ENCODE results near the gene ANKLE1.

ANKLE1 gene

DNA sequence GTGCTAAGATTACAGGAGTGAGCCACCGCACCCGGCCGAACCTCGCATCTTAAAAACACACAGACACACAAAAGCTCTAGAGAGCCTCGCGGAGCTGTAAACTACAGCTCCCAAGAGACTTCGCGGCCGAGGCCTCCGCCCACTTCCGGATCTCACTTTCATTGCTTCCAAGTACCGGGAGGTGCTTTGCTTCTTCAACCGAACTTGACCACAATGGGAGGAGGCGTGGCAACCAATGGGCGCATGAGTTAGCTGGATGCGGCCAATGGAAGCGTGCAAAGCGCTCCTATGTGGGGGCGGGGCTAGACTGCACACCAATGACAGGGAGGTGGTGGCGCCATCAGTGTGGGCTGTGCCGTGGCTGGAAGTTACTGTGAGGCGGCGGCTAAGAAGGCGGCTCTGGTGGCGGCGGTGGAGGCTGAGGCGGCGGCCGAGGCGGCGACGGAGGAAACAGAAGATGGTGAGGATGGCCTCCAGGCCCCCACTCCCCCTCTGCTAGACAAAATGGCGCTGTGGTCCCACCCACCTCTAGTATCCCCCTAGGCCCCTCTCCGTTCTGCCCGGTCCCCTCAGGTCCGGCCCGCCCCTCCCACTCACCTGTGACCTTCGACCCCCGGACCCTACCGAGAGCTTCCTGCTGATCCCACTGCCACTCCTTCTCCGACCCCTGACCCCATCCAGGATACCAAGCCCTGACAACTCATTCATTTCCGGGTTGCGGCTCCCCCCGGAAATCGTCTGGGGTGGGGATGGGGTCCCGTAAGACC lies 27.7 kb downstream of the ANKLE1 start, which contains the start of gene DDA1:
Gene DDA1, plus strand, starts transcription at position 366 of the 767 bp plus-strand sequence. Its CDS starts 92 bp downstream, at position 458.
- peak; percentile 99 for DNase-seq

DNA sequence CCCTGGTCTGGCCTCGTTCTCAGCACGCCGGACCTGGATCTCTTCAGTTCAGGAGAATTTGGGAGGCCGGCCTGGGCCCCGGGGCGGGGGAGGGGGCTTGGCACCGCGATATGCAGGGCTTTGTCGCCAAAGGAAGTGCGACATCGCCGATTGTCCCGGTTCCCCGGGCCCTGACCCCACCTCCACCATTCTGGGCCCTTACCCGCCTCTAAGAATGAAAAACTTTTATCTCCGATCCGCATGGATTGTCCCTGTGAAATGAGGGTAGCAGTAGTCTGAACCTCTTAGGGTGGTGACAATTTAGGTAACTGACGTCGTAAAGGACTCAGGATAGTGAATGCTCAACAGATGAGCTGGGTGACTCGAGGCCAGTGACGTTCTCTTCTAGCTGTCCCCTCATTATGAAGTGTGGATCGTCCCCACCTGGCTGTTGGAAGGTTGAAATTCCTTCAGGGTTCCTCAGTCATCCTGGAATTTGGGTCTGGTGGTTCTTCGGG lies 28.3 kb downstream of the ANKLE1 start:
- DNase-seq: no peak

DNA sequence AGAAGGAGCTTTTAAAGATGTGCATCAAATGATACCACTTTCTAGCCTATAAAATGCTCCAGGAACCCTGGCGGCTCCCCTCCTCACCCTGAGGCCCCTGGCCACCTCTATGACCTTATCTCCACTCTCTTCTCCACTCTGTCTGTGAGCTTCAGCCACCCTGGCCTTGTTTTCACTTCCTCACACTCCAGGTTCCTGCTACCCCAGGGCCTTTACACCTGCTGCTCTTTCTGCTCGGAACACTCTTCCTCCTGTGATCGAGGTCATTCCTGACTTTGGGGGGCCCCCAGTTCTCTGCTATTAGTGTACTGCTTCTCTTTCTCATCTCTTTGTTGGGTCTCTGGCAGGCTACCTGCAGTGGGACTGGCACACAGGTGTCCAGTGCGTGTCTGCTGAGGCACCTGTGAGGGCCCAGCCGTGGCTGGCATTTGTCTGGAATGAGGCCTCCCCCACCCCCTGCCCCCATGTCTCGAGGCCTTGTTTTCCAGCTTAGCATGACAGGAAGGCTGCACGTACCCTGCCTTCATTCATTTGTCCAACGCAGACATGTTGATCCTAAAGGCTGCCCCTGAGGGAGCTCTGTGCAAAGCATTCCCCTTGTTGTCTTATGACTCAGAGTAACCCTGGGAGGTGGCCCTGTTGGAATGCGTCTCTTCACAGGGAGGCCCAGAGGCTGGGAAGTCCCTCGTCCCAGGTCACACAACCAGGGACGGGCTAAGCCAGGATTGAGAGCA lies 29.9 kb downstream of the ANKLE1 start:
- no peak for DNase-seq

DNA sequence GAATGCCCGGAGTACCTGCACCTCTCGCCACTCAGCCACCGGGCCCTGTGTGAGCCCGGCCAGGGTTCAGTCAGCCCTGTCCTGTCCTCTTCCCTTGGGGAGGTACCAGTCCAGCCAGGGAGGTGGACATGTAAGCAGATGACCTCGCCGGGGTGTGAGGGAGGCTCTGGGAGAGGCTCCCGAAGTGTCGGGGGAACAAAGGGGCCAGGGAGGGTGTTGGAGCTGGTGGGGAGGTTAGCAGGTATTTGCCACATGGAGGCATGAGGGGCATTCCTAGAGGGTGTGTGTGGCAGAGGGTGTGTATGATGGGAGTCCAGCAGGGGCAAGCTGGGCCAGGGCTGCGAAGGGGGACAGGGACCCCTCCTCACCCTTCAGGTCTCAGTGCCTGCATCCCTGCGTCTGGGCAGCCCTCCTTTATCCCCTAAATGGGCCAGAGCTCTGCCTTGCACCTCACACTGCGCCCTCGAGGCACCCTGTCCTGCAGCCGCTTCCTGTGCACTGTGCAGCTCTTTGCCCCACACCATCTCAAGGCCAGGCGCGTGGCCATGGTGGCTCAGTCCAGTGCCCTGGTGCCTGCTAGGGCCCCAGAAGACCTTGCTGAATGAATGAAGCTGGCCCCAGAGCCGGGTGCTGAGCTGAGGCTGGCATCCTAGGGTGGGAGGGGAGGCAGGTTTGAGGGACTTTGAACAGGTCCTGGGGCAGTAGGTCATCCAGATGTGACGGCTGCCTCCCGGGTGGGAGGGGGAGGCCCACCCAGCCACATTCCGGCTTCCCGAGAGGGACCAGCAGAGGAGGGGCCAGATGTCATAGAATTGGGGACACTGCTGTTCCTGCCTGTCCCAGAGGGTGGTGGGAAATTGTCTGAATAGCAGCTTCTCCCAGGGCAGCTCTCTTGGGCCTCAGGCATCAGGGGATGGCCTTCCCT lies 30.8 kb downstream of the ANKLE1 start:
- no peak for DNase-seq

DNA sequence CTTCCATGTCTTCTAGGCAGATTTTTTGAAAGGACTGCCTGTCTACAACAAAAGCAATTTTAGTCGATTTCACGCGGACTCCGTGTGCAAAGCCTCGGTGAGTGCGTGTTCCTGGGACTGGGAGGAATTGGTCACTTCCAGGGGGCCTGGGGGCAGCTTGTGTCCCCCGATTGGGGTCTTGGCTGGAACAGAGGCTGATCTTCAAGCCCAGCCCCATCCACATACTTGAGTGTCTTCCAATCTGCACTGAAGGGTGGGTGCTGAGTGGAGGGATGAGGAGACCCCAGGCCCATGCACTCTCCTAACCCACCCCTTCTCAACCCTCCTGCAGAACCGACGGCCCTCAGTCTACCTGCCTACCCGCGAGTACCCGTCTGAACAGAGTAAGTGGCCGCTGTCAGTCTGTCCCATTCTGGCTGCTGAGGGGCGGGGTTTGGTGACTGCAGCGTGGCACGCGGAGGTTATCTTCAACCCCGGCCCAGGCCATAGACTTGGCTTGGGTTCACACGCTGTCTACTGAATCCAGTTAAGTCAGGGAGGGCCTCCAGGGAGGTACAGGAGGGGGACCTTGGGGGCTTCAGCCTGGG lies 32.4 kb downstream of the ANKLE1 start:
- no peak for DNase-seq

DNA sequence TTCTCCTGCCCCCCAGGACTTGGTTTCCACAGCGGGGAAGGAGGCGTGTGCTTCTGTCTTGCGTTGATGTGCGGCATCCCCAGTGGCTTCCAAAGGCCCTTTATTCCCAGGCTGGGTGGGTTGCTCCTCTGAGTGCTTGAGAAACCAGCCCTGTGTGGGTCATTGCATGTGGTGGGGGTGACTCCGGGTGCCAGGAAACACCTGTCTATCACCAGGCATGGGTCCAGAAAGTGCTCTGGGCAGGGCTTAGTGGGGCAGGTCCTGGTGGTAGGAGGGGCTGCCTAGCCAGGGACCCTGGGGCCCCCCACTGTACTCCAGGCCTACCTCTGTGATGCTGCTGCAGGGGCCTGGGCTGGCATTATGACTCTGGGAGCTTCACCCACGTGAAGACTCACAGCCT lies 37.3 kb downstream of the ANKLE1 start:
- no peak for DNase-seq

DNA sequence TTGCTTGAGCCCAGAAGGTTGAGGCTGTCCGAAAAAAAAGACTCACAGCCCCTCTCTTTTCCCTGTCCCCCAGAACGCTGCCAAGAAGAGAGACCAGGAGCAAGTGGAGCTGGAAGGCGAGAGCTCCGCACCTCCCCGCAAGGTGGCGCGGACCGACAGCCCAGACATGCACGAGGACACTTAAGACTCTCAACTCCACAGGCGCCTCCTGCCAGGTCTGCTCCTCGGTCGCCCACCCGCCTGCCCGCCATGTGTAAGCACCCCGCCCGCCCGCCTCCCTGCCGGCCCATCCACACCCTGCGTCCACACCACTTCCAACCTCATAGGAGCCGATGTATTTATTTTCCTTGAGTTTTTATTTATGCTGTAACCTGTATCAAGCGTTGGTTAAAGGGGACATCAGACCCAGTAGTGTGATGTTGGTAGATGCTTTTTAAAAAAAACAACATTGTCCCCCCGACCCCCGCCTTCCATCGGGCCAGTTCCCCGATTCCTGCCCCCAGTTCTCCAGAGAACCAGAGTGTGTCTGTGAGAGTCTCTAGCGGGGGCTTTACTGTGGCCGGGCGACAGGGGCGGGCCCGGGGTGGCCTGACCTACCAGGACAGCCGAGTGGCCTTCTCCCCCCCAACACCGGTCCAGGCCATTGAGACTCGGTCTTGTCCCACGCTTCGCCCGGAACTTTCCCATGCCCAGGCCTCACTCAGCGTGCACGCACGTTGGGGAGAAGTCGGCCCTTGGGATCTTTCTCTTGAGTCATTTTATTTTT lies 38.0 kb downstream of the ANKLE1 start:
- DNase-seq: no peak

DNA sequence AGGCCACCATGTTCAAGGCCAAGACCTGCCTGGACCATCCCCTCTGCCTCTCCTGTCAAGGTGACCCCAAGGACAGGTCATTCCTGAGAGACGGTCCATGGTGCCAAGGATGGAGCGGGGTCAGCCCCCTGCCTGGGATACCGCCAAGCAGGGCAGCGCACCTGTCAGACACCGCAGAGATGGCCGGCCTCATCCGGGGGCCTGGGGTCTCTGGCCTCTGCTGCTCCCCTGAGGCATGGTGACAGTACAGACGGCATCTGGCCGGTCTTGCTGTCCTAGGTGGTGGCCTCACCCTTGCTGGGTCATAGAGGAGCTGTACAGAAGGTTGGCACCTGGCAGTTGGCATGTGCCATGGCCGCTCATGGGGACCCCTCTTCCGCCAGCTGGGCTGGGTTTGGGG lies 38.7 kb downstream of the ANKLE1 start:
- no peak for DNase-seq

DNA sequence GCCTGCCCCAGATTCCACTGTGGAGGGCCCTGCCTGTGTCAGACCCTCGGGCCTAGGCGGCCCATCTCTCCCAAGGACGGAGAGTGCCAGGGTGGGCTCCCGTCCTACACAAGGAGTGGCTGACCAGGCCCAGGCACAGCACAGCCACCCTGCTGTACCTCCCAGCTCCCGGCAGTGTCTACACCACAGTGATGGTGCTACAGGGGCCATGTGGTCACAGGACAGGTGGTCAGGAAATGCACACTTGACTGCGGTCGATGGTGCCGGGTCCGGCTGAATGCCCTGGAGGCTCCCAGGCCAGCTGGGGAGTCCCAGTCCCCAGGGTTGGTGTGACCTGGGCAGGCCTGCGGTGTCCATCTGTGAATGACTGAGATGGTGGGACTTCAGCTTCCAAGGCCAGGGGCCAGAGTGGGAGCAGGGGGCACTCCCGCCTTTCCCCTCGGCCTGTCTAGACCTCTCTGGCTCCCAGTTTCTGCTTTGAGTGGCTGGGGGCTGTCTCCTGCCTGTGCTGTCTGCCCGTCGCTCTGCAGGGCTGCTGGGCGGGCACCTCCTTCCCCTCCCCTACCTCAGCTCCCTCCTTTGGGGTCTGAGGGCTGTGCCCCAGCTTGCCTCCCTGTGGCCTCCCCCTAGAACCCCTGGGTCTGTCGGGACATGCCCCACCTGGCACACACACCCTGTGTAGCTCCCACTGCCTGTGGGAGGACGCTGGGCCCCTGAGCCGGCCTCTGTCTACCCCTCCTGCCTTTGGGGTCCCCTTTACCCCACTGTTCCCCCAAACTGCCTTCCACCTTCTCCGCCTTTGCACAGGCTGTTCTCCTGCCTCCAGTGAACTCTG lies 40.2 kb downstream of the ANKLE1 start:
- no peak for DNase-seq

DNA sequence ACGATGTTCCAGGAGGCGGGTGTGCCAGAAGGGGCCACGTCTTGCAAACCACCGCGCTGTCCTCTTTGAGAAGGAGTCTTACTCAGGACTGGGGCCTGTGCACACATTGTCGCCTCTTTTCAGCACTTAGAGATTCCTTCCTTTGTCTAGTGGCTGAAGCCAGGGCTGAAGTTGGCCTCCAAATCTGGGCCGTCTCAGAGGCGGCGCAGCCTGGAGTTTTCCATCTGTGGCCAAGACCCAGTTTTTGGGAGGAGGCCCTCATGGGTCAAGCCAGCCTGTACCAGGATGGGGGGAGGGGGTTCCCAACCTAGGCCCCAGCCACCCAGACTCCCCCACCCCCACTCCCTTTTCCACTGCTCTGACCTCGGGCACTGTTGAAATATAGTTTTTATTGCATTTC lies 41.2 kb downstream of the ANKLE1 start:
- peak; percentile 48 for DNase-seq

DNA sequence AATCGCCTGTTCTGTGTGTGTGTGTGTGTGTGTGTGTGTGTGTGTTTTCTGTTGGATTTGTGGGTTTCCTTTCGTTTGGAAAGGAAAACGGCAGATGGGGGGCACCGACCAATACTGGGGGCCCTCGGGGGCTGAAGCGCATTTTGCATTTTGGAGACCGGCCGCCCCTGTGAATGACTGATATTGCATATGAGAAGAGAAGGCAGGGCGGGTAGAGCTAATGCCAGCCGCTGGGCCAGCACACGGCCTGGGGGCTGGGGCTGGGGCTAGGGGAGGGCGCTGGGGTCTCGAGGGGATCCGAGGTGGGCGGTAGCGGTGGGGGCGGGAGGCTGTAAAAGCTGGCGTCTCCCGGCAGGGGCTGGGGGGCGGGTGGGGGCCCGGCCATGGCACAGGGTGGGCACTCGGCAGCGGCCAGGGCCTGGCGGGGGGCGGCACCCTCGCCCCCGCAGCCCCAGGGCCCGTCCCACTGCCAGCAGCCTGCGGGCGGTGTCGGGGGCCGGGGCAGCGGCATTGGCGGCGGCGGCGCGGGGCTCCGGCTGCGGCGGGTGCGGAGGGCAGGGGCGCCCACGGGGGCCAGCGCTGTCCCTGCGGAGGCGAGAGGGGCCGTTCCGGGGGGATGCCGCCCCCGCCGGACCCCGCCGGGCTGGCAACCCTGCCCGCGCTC lies 41.7 kb downstream of the ANKLE1 start:
- DNase-seq: peak; percentile 36

DNA sequence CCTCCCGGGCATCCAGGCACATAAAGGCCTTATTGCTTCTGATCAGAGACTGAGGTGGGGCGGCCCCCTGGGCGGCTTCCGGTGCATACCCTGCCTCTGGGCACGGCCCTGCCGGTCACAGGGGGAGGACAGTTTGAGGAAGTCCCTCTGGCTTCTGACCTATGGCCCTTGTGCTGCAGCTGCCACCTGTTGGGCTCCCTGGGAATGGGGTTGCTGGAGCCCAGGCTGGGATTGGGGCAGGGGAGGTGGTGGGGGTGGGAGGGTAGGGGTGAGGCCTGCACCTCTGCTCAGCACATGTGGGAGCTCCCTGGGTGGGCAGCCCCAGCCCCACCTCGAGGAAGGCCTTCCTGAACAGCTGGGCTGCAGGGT lies 42.2 kb downstream of the ANKLE1 start:
- no peak for DNase-seq

DNA sequence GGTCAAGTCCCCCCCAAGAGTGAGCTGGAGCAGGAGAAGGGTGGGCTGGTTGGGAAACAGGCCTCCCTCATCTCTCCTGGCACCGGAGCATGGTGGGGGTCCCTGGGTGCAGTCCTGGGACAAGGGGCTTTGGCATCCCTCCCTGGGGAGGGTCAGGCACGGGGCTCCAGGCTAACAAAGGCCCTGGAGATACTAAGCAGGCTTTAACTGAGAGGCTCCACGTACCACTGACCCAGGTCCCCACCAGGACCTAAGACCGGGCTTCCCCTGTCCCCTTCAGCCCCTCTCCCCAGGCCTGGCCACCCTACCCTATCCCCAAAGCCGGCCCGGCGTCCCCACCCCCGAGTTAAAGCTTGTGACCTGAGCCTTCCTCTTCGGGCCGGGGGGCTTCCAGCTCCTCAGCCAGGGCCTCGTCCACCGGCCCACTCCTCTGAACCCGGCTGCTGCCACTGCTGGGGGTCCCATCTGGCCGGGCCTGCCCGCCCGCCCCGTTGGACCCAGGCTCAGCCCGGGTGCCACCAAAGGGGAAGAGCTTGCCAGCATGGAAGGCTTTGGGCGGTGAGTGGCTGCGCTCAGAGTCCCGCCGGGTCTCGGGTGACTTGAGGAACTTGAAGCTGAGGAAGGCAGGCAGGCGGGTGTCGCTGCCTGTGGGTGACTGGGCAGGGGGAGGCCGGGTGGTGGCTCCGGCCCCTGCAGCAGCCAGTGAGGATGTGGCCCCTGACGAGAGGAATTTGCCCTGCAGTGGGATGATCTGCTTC lies 42.8 kb downstream of the ANKLE1 start:
- no peak for DNase-seq

DNA sequence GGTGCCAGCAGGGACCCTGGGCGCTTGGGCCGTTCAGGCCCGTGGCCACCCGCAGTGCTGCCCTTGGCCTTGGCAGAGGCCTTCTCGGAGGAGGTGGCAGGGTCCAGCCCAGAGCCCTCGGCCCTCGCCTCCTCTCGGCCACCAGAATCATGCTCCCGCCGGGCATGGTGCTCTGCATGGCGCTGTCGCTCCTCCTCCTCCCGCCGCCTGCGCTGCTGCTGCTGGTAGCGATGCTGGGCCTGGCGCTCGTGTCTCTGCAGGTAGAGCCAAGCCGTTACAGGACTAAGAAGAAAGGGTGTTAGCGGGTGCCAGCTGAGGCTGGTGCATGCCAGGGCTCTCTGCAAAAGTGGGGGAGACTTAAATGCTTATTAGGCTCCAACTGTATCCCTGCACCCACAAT lies 43.4 kb downstream of the ANKLE1 start:
- no peak for DNase-seq

DNA sequence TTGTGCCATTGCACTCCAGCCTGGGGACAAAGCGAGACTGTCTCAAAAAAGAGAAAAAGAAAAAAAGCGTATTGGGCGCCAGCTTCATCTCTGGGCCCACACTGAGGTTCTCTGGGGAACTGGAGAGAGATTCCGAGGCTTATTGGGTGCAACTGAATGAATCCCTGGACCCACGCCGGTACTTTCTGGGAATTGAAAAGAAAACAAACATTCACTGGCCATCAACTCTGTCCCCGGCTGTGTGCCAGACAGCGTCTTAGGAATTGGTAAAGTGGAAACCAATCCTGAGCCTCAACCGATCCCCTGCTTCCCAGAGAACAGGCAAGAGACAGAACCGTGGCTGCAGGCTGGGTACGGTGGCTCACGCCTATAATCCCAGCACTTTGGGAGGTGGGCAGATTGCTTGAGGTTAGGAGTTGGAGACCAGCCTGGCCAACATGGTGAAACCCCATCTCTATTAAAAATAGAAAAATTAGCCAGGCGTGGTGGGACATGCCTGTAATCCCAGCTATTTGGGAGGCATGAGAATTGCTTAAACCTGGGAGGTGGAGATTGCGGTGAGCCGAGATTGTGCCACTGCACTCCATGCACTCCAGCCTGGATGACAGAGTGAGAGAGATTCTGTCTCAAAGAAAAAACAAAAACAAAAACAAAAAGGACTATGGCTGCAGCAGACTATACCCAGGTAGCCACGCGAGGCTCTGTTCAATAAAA lies 44.3 kb downstream of the ANKLE1 start:
- DNase-seq: no peak

DNA sequence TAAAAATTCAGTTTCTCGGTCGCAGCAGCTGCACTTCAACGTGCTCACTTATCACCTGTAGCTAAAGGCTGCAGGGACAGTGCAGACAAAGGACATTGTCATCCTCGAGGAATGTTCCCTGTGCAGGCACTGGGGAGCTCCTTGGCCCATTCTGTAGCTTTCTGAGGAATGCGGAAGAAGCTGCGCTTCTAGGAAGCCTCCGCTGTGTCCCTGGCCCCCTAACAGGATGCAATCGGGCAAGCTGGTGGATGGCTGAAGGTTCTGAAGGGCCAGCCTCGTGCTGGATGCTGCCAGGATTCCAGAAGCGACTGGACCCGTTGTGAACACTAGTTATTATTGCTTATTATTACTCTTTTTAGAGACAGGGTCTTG lies 44.9 kb downstream of the ANKLE1 start:
- no peak for DNase-seq

DNA sequence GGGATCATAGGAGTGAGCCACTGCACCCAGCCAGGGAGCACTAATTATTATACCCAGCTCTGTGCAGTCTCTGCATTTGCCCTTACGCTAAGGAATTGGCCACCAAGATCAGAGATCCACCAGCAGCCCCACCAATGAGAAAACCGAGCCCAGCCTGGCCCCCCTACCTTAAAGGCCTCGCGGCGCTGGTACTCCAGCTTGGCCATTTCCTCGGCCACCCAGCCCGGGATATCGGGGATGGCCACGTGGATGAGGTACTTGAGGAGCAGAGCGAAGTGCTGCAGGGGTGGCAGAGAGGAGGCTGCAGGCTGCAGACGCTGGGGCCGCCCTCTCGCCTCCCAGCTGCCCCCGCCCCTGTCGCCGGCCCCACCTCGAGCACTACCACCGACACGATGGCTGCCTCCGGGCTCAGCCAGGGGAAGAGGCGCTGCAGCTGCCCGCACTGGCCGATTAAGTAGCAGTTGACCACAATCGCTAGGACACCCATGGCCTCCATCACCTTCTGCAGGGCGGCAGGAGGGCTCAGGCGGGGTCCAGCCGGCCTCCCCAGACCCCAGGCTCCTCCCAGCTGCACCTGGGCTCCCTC lies 45.5 kb downstream of the ANKLE1 start:
- no peak for DNase-seq

DNA sequence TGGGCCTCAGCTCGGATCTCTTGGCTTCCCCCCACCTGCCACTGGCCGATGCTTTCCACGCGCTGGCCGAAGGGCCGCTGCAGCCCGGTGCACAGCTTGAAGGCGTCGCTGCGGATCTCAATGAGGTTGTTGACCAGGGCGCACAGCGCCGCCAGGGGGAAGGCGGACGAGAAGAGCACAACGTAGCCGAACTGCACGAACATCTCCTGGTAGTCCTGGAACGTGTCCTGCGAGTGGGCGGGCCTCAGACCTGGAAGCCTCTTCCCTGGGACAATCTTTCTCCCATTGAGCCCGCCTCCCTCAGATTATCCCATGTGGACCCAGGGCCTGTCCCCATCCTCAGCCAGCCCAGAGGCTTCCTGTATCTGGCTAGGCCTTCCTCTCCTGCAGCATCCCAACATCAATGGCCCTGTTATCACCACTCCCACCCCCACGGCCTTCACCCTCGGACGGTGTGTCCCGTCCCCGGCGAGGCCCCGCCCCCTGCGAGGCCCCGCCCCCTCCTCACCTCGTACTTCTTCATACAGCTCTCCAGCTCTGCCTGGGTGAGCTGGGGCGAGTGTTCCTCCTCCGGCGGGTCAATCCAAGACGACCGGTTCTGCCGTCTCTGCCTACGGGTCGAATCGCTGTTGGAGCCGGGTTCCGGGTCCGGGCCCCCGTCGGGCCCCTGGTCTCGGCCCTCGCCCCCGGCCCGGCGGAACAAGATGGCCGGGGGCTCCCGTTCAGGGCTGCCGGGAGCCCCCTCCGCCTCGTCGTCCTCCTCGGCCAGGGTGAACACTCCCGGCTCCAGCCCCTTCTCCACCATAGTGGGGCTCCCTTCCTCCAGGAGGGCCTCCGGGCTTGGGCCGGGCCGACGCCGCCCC lies 46.2 kb downstream of the ANKLE1 start:
- DNase-seq: peak; percentile 73
